HL-60 (cell line): ENCODE measurements around the gene CTNNAL1.

ENCODE experiments used
- DNase-seq, 2 experiments: peaks; one replicate each; pipeline ENCODE4 v3.0.0-alpha.2; 2010 to 2020; ENCODE audit warnings: low read depth in 1 of 2, low spot score in 1 of 2
- H3K27ac ChIP-seq: fragments of 250-450 bp; sonication (Bioruptor Pico); replicated peaks from 2 replicates; pipeline ENCODE4 v1.5.1; 2020; ENCODE audit warnings: mild to moderate bottlenecking, moderate library complexity
- H3K27me3 ChIP-seq: fragments of 250-450 bp; sonication (Bioruptor Pico); 2 replicates; pipeline ENCODE4 v1.5.1; 2021; ENCODE audit warnings: mild to moderate bottlenecking, moderate library complexity; ENCODE audit not compliant: insufficient read depth, poor library complexity, severe bottlenecking
- H3K4me3 ChIP-seq: replicated peaks from 2 replicates; pipeline ENCODE4 v1.5.1; 2011; ENCODE audit warnings: mild to moderate bottlenecking, control low read depth, low read length; ENCODE audit not compliant: insufficient read depth
- CTCF ChIP-seq: IDR thresholded peaks from one replicate; pipeline ENCODE4 v1.5.1; 2011; ENCODE audit warnings: low read length, control low read depth, inconsistent platforms; ENCODE audit not compliant: insufficient read depth
- GABPA ChIP-seq: IDR thresholded peaks from 2 replicates; pipeline ENCODE4 v1.6.1; 2012; ENCODE audit warnings: low read depth
- POLR2AphosphoS5 ChIP-seq: IDR thresholded peaks from 2 replicates; pipeline ENCODE4 v1.6.1; 2012; ENCODE audit warnings: low read depth
- REST ChIP-seq: IDR thresholded peaks from 2 replicates; pipeline ENCODE4 v1.6.1; 2012; ENCODE audit warnings: low read depth; ENCODE audit not compliant: insufficient replicate concordance
- SPI1 ChIP-seq: IDR thresholded peaks from 2 replicates; pipeline ENCODE4 v1.6.1; 2012; ENCODE audit warnings: low read depth, mild to moderate bottlenecking, borderline replicate concordance

Gene CTNNAL1

GRCh38 chr9:108910402-108910801 is 102.9 kb downstream of the CTNNAL1 start:
- no peaks in the 10 kb centered on the region for H3K27me3 ChIP-seq
- DNase-seq = no peak
- no peak overlapping the region for H3K27ac ChIP-seq
- TF ChIP-seq GABPA = no peak
- no peak for TF ChIP-seq CTCF
- no peak for TF ChIP-seq SPI1
- TF ChIP-seq POLR2AphosphoS5 = no peak
- no peak overlapping the region for H3K4me3 ChIP-seq

- TF ChIP-seq CTCF = no peak
- Histone ChIP-seq H3K4me3 (no peak overlapping the region), H3K27ac (no peak overlapping the region), H3K27me3 (no peaks in the 10 kb centered on the region)
- DNase-seq = no peak
Measured at GRCh38 chr9:108905494-108905893, 107.8 kb downstream of the CTNNAL1 start.

- no peak for TF ChIP-seq CTCF
- no peak for TF ChIP-seq GABPA
- TF ChIP-seq POLR2AphosphoS5 = no peak
- no peak for TF ChIP-seq SPI1
- TF ChIP-seq REST = no peak
- DNase-seq = no peak
- H3K4me3 ChIP-seq = no peak overlapping the region
Measured at GRCh38 chr9:108904161-108904560, 109.1 kb downstream of the CTNNAL1 start.

GRCh38 chr9:108903420-108904103 is 109.7 kb downstream of the CTNNAL1 start:
- Histone ChIP-seq H3K27me3 (no peaks in the 10 kb centered on the region), H3K4me3 (no peak overlapping the region), H3K27ac (no peak overlapping the region)
- no peak for TF ChIP-seq GABPA
- TF ChIP-seq POLR2AphosphoS5 = no peak
- TF ChIP-seq CTCF = no peak
- TF ChIP-seq SPI1 = no peak
- TF ChIP-seq REST = no peak
- DNase-seq = no peak

More at GRCh38 chr9:108904161-108904560, 109.1 kb downstream of the CTNNAL1 start:
- no peaks in the 10 kb centered on the region for H3K27me3 ChIP-seq
- H3K27ac ChIP-seq = no peak overlapping the region
